GM12878 (cell line): ENCODE results near the gene SIK3.

Experiments used
- CEBPB ChIP-seq, 2 experiments: fragments of 150-350 bp in 1 of 2; IDR thresholded peaks; 2 replicates each; pipeline ENCODE4 v1.6.1; 2012 to 2014; ENCODE audit warnings: low read depth in 2 of 2, low read length in 2 of 2, borderline replicate concordance in 1 of 2, inconsistent platforms in 1 of 2
- EP300 ChIP-seq, 2 experiments: fragments of 150-350 bp in 1 of 2; IDR thresholded peaks; 2 replicates each; pipeline ENCODE4 v1.6.1; 2011 to 2012; ENCODE audit warnings: low read depth in 2 of 2, low read length in 2 of 2, borderline replicate concordance in 1 of 2, improper control_type of control experiment in 1 of 2, inconsistent platforms in 1 of 2; ENCODE audit not compliant: control insufficient read depth in 1 of 2
- GABPA ChIP-seq: IDR thresholded peaks from 2 replicates; pipeline ENCODE4 v1.6.1; 2014; ENCODE audit warnings: antibody characterized with exemption, low read depth, mild to moderate bottlenecking, inconsistent platforms
- POLR2A ChIP-seq: IDR thresholded peaks from 2 replicates; pipeline ENCODE4 v1.6.1; 2011; ENCODE audit warnings: low read depth, mild to moderate bottlenecking, low read length
- POLR2AphosphoS5 ChIP-seq: IDR thresholded peaks from 2 replicates; pipeline ENCODE4 v1.6.1; 2011; ENCODE audit warnings: mild to moderate bottlenecking, low read length, inconsistent platforms
- RAD21 ChIP-seq: IDR thresholded peaks from 2 replicates; pipeline ENCODE4 v1.6.1; 2011; ENCODE audit warnings: mild to moderate bottlenecking, low read depth, low read length, moderate library complexity; ENCODE audit not compliant: insufficient read depth
- RCOR1 ChIP-seq: conservative IDR thresholded peaks from 2 replicates; pipeline ENCODE4 v1.6.1; 2012; ENCODE audit warnings: low read depth, low read length, improper control_type of control experiment
- USF2 ChIP-seq: IDR thresholded peaks from 2 replicates; pipeline ENCODE4 v1.6.1; 2011; ENCODE audit warnings: low read depth, low read length, improper control_type of control experiment, borderline replicate concordance
- ZBTB4 ChIP-seq: fragments of 450-650 bp; formaldehyde crosslinking; IDR thresholded peaks from 2 replicates; pipeline ENCODE4 v1.4.0; 2022; ENCODE audit warnings: mild to moderate bottlenecking, moderate library complexity
- TF ChIP-seq, protein P1 (sequence below), 3 experiments: IDR thresholded peaks in 2 of 3; conservative IDR thresholded peaks in 1 of 3; 2 replicates each; pipeline ENCODE4 v1.5.1; 2011; ENCODE audit warnings: low read depth in 3 of 3, low read length in 3 of 3, mild to moderate bottlenecking in 3 of 3, control low read depth in 2 of 3, moderate library complexity in 2 of 3, inconsistent platforms in 1 of 3, mixed read lengths in 1 of 3; ENCODE audit not compliant: control insufficient read depth in 2 of 3, insufficient read depth in 1 of 3; ENCODE audit errors: extremely low read depth in 1 of 3

GRCh38 chr11:116885951-116886655 is 212.1 kb downstream of the SIK3 start:
- TF ChIP-seq RCOR1 (no peak), GABPA (no peak), USF2 (no peak), ZBTB4 (CRISPR knock-in tag) (no peak), POLR2A (no peak), CEBPB (IDR thresholded peaks at IDR 0.05; ENCODE audit: borderline replicate concordance in 1 of 2, low read depth in 2 of 2, low read length in 2 of 2) (no peak), POLR2AphosphoS5 (no peak), EP300 (IDR thresholded peaks at IDR 0.05; ENCODE audit: borderline replicate concordance in 1 of 2, control insufficient read depth in 1 of 2, low read depth in 2 of 2, low read length in 2 of 2) (no peak), RAD21 (no peak)
- TF ChIP-seq, protein P1, sequence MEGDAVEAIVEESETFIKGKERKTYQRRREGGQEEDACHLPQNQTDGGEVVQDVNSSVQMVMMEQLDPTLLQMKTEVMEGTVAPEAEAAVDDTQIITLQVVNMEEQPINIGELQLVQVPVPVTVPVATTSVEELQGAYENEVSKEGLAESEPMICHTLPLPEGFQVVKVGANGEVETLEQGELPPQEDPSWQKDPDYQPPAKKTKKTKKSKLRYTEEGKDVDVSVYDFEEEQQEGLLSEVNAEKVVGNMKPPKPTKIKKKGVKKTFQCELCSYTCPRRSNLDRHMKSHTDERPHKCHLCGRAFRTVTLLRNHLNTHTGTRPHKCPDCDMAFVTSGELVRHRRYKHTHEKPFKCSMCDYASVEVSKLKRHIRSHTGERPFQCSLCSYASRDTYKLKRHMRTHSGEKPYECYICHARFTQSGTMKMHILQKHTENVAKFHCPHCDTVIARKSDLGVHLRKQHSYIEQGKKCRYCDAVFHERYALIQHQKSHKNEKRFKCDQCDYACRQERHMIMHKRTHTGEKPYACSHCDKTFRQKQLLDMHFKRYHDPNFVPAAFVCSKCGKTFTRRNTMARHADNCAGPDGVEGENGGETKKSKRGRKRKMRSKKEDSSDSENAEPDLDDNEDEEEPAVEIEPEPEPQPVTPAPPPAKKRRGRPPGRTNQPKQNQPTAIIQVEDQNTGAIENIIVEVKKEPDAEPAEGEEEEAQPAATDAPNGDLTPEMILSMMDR (IDR thresholded peaks at IDR 0.05 in 2 of 3, conservative IDR thresholded peaks at IDR 0.05 in 1 of 3; ENCODE audit: control insufficient read depth in 2 of 3, extremely low read depth in 1 of 3, insufficient read depth in 1 of 3, low read depth in 3 of 3, low read length in 3 of 3), result no peak
